PC-9 (cell line): Measurements from ENCODE around the gene LRP1B. TPM values are rescaled to one million over a fixed set of nuclear protein-coding genes. Genes with fewer than 3 reads are reported as not detected.

ENCODE experiments used
- BruUV-seq: library from RNA; stranded (reverse); fragments of 400-500 nt; replicated peaks from 2 replicates; lab custom pipeline; 2021; lab: Mats Ljungman, UMichigan
- CTCF ChIA-PET: fragments of 300-600 bp; sonication (Branson Sonifier 250); formaldehyde crosslinking; loops from one replicate; lab custom pipeline; 2022; ENCODE audit warnings: antibody characterized with exemption; lab: Charles Lee
- POLR2A ChIA-PET: fragments of 300-600 bp; sonication (Branson Sonifier 250); formaldehyde crosslinking; loops from one replicate; lab custom pipeline; 2022; ENCODE audit warnings: antibody characterized with exemption; ENCODE audit not compliant: unreplicated experiment; lab: Charles Lee
- DNase-seq, 2 experiments: peaks; one replicate each; pipeline versions ENCODE4 v3.0.0 to v3.0.0-alpha.2; 2015 to 2022; ENCODE audit warnings: mixed read lengths in 1 of 2
- H2AFZ ChIP-seq: fragments of 200-600 bp; sonication (generic); 2 replicates; pipeline ENCODE4 v1.8.1; 2017; ENCODE audit warnings: antibody characterized with exemption
- H3F3A ChIP-seq: fragments of 200-600 bp; sonication (generic); 2 replicates; pipeline ENCODE4 v1.8.1; 2017; ENCODE audit warnings: antibody characterized with exemption, mild to moderate bottlenecking, low read depth; ENCODE audit not compliant: insufficient read depth
- H3K27ac ChIP-seq: fragments of 200-600 bp; sonication (generic); 2 replicates; pipeline ENCODE4 v1.6.1; 2016; ENCODE audit warnings: mixed run types
- H3K27me3 ChIP-seq: fragments of 200-600 bp; sonication (generic); 2 replicates; pipeline ENCODE4 v1.6.1; 2016; ENCODE audit warnings: low read depth, mixed run types; ENCODE audit not compliant: insufficient read depth
- H3K36me3 ChIP-seq: fragments of 200-600 bp; sonication (generic); 2 replicates; pipeline ENCODE4 v1.6.1; 2016; ENCODE audit warnings: low read depth, mixed run types
- H3K4me1 ChIP-seq: fragments of 200-600 bp; sonication (generic); replicated peaks from 2 replicates; pipeline ENCODE4 v1.6.1; 2016; ENCODE audit warnings: mixed run types; ENCODE audit not compliant: insufficient read depth
- H3K4me2 ChIP-seq: fragments of 200-600 bp; sonication (generic); 2 replicates; pipeline ENCODE4 v1.6.1; 2017; ENCODE audit warnings: mixed run types
- H3K4me3 ChIP-seq: fragments of 200-600 bp; sonication (generic); 2 replicates; pipeline ENCODE4 v1.6.1; 2016; ENCODE audit warnings: mixed run types
- H3K79me2 ChIP-seq: fragments of 200-600 bp; sonication (generic); 2 replicates; pipeline ENCODE4 v1.6.1; 2017; ENCODE audit warnings: low read depth, mixed run types
- H3K9me2 ChIP-seq: fragments of 200-600 bp; sonication (generic); 2 replicates; pipeline ENCODE4 v1.8.1; 2017; ENCODE audit warnings: mild to moderate bottlenecking; ENCODE audit not compliant: insufficient read depth
- H3K9me3 ChIP-seq: fragments of 200-600 bp; sonication (generic); 2 replicates; pipeline ENCODE4 v1.8.1; 2016; ENCODE audit warnings: low read depth; ENCODE audit not compliant: insufficient read depth
- H4K20me1 ChIP-seq: fragments of 200-600 bp; sonication (generic); 2 replicates; pipeline ENCODE4 v1.8.1; 2017; ENCODE audit not compliant: insufficient read depth
- CTCF ChIP-seq: fragments of 200-600 bp; sonication (generic); conservative IDR thresholded peaks from 2 replicates; pipeline ENCODE4 v1.6.1; 2017; ENCODE audit warnings: mixed run types, antibody characterized with exemption, mild to moderate bottlenecking, moderate library complexity
- EZH2 ChIP-seq: fragments of 200-600 bp; sonication (generic); IDR thresholded peaks from 2 replicates; pipeline ENCODE4 v1.8.0; 2017; ENCODE audit warnings: antibody characterized with exemption, low read depth
- intact Hi-C: fragments of 100-400 bp; cut with micrococcal nuclease; formaldehyde crosslinking; loops from one replicate; pipeline ENCODE4 v1.10.0; 2022; ENCODE audit not compliant: unreplicated experiment
- total RNA-seq: library from RNA; stranded (reverse); gene quantifications from 2 replicates; pipeline ENCODE4 v1.2.3, GENCODE V29; 2021

LRP1B gene
- total RNA-seq, 1 experiment from 2014 or later: 1.7 TPM

DNA sequence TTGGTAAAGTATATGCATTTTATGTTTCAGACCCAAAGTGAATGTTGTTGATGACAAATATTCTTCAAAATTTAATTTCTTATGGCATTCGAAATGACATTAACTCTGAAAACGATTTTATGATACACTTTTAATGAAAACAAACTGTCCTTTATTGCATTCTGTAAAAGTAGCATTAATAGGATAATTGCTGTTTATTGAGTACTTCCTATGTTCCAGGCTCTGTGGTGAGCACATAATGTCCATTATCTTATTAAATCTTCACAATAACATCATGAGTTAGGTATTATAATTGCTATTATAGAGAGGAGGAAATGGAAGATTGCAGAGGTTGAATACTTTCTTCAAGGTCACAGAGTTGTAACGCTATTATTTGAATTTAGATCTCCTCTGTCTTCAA, 638.0 kb downstream of the LRP1B start:
- no peaks in the 10 kb centered on the region for H3K4me1 ChIP-seq
- H2AFZ ChIP-seq: no peak overlapping the region
- H3K4me2 ChIP-seq: no peak overlapping the region
- H3F3A ChIP-seq: no peaks in the 10 kb centered on the region
- intact Hi-C loops: no loop called here
- CTCF ChIA-PET: no interaction called here
- no peaks in the 10 kb centered on the region for H3K9me2 ChIP-seq
- DNase-seq: no peak
- no peaks in the 10 kb centered on the region for H3K27me3 ChIP-seq
- no peaks in the 10 kb centered on the region for H3K79me2 ChIP-seq
- no peak overlapping the region for H3K27ac ChIP-seq
- H3K9me3 ChIP-seq: no peaks in the 10 kb centered on the region
- H3K4me3 ChIP-seq: no peak overlapping the region
- BruUV-seq: no TSS peak
- TF ChIP-seq CTCF: no peak
- TF ChIP-seq EZH2: no peak
- no peaks in the 10 kb centered on the region for H4K20me1 ChIP-seq
- H3K36me3 ChIP-seq: no peaks in the 10 kb centered on the region
- POLR2A ChIA-PET: no interaction called here

DNA sequence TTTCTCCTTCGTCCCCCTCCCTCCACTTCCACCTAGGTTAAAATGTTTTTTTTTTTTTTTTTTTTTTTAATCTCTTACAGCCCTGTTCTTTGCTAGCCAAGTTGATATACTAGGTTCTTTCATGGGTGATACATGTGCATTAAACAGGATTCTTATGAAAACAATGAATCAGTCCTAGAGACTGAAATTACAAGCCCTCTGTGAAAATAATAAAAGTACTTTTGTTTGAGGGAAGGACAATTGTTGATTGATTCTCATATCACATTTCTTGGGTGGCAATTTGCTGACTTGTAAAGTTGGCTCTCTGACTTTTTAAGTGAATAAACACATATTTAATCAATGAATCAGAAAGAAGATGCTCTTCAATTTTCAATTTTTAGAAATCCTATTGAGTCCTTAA, 639.9 kb downstream of the LRP1B start:
- no peaks in the 10 kb centered on the region for H3K36me3 ChIP-seq
- H3K4me1 ChIP-seq: no peaks in the 10 kb centered on the region
- POLR2A ChIA-PET: no interaction called here
- intact Hi-C loops: no loop called here
- no peak for TF ChIP-seq CTCF
- no peak for TF ChIP-seq EZH2
- no peak overlapping the region for H2AFZ ChIP-seq
- H3K27ac ChIP-seq: no peak overlapping the region
- H3K9me2 ChIP-seq: no peaks in the 10 kb centered on the region
- H3K4me3 ChIP-seq: no peak overlapping the region
- no peaks in the 10 kb centered on the region for H3K79me2 ChIP-seq
- H4K20me1 ChIP-seq: no peaks in the 10 kb centered on the region
- H3K9me3 ChIP-seq: no peaks in the 10 kb centered on the region
- DNase-seq: no peak
- no peaks in the 10 kb centered on the region for H3F3A ChIP-seq
- H3K4me2 ChIP-seq: no peak overlapping the region
- BruUV-seq: no TSS peak
- CTCF ChIA-PET: no interaction called here
- H3K27me3 ChIP-seq: no peaks in the 10 kb centered on the region

GRCh38 chr2:141482697-141483096, 648.1 kb downstream of the LRP1B start:
- no peak for TF ChIP-seq EZH2
- TF ChIP-seq CTCF: no peak
- no TSS peak for BruUV-seq
- Histone ChIP-seq H2AFZ (no peak overlapping the region), H3K4me3 (no peak overlapping the region), H3K27me3 (no peaks in the 10 kb centered on the region), H3K4me2 (no peak overlapping the region), H3K27ac (no peak overlapping the region), H3F3A (no peaks in the 10 kb centered on the region), H3K9me2 (no peaks in the 10 kb centered on the region), H3K9me3 (no peaks in the 10 kb centered on the region), H3K79me2 (no peaks in the 10 kb centered on the region), H3K4me1 (no peaks in the 10 kb centered on the region), H3K36me3 (no peaks in the 10 kb centered on the region), H4K20me1 (no peaks in the 10 kb centered on the region)
- no peak for DNase-seq
- intact Hi-C loops: no loop called here
- POLR2A ChIA-PET: no interaction called here
- CTCF ChIA-PET: no interaction called here
